K562 (cell line): ENCODE data around the gene MRPS30. TPM values are rescaled to one million over a fixed set of nuclear protein-coding genes. Genes with fewer than 3 reads are reported as not detected.

Experiments
- GABPA ChIP-seq: fragments of 200-800 bp; sonication (Bioruptor generic); conservative IDR thresholded peaks from 2 replicates; pipeline ENCODE4 v1.6.1; 2016; ENCODE audit warnings: low read depth, missing genetic modification characterization, missing compliant biosample characterization
- NEUROD1 ChIP-seq: fragments of 150-350 bp; IDR thresholded peaks from 2 replicates; pipeline ENCODE4 v1.6.1; 2014; ENCODE audit warnings: borderline replicate concordance, low read length, low read depth; ENCODE audit not compliant: partially characterized antibody
- NRF1 ChIP-seq, 2 experiments: fragments of 450-650 bp; IDR thresholded peaks in 1 of 2; conservative IDR thresholded peaks in 1 of 2; 2 replicates each; pipeline ENCODE4 v1.6.1; 2014; ENCODE audit warnings: mild to moderate bottlenecking in 2 of 2
- PCBP2 ChIP-seq: fragments of 200-400 bp; formaldehyde crosslinking; IDR thresholded peaks from 2 replicates; pipeline ENCODE4 v1.6.1; 2018; ENCODE audit warnings: low read length, low read depth, mild to moderate bottlenecking, moderate library complexity; ENCODE audit not compliant: poor library complexity, severe bottlenecking
- SETDB1 ChIP-seq: IDR thresholded peaks from one replicate; pipeline ENCODE4 v1.6.1; 2012; ENCODE audit warnings: low read length, control low read depth, inconsistent platforms
- SLC30A9 ChIP-seq: fragments of 250-450 bp; sonication (Bioruptor Pico); IDR thresholded peaks from 2 replicates; pipeline ENCODE4 v1.8.0; 2022; ENCODE audit warnings: mild to moderate bottlenecking, moderate library complexity
- SMAD1 ChIP-seq: fragments of 150-350 bp; IDR thresholded peaks from 2 replicates; pipeline ENCODE4 v1.6.1; 2014; ENCODE audit warnings: low read length, low read depth; ENCODE audit not compliant: partially characterized antibody
- SMC3 ChIP-seq: conservative IDR thresholded peaks from 2 replicates; pipeline ENCODE4 v1.6.1; 2011; ENCODE audit warnings: low read depth, low read length, improper control_type of control experiment; ENCODE audit not compliant: insufficient read depth
- THRAP3 ChIP-seq: fragments of 450-650 bp; IDR thresholded peaks from 2 replicates; pipeline ENCODE4 v1.6.1; 2016; ENCODE audit warnings: mild to moderate bottlenecking, inconsistent platforms, borderline replicate concordance
- WHSC1 ChIP-seq: IDR thresholded peaks from one replicate; pipeline ENCODE4 v1.6.1; 2012; ENCODE audit warnings: low read length, control low read depth, inconsistent platforms
- YY1 ChIP-seq, 3 experiments: IDR thresholded peaks; 2 replicates each; pipeline ENCODE4 v1.6.1; 2011; ENCODE audit warnings: low read length in 2 of 3, mild to moderate bottlenecking in 2 of 3, moderate library complexity in 2 of 3, borderline replicate concordance in 1 of 3, control low read depth in 1 of 3, low read depth in 1 of 3; ENCODE audit not compliant: insufficient read depth in 3 of 3, insufficient replicate concordance in 2 of 3, control insufficient read depth in 1 of 3, insufficient read length in 1 of 3; ENCODE audit errors: extremely low read depth in 1 of 3
- ZNF146 ChIP-seq: IDR thresholded peaks from one replicate; pipeline ENCODE4 v1.6.1; 2018; ENCODE audit warnings: missing compliant biosample characterization; ENCODE audit not compliant: unreplicated experiment
- ZNF197 ChIP-seq: fragments of 200-800 bp; sonication (Bioruptor generic); IDR thresholded peaks from 2 replicates; pipeline ENCODE4 v1.6.1; 2016; ENCODE audit warnings: low read depth, missing genetic modification characterization, missing compliant biosample characterization
- ZNF24 ChIP-seq: fragments of 450-650 bp; IDR thresholded peaks from 2 replicates; pipeline ENCODE4 v1.6.1; 2016
- ZNF431 ChIP-seq: sonication (generic); formaldehyde crosslinking; IDR thresholded peaks from 2 replicates; pipeline ENCODE4 v1.8.0; 2022; ENCODE audit warnings: mild to moderate bottlenecking, missing genetic modification reagents
- ZSCAN32 ChIP-seq: fragments of 450-650 bp; formaldehyde crosslinking; IDR thresholded peaks from 2 replicates; pipeline ENCODE4 v1.4.0; 2020; ENCODE audit warnings: mild to moderate bottlenecking, moderate library complexity
- polyA plus RNA-seq, 8 experiments: library from polyadenylated mRNA; depleted of rRNA in 4 of 8; stranded (reverse) in 5 of 8; unstranded in 3 of 8; fragments of >200 nt; fragmentation: Nextera tagmentation in 2 of 8; fragmentation: Illumina TruSeq in 1 of 8; extraction: Ambion mirVana in 2 of 8; extraction: Trizol in 1 of 8; gene quantifications; 2 replicates each; pipeline versions ENCODE4 v1.2.1 to v1.2.3, GENCODE V29; 2011 to 2014; ENCODE audit warnings: inconsistent platforms in 1 of 8, missing spikeins in 1 of 8
- total RNA-seq, 7 experiments: library from RNA; depleted of rRNA in 6 of 7; stranded (reverse); fragments of >200 nt in 6 of 7; fragmentation: Illumina TruSeq in 2 of 7; extraction: Trizol in 2 of 7; gene quantifications; 2 replicates each; pipeline versions ENCODE4 v1.2.1 to v1.2.3, GENCODE V29; 2011 to 2021; ENCODE audit warnings: low replicate concordance in 1 of 7
- TF ChIP-seq, protein P1 (sequence below): fragments of 450-650 bp; IDR thresholded peaks from one replicate; pipeline ENCODE4 v1.6.1; 2018; ENCODE audit warnings: mild to moderate bottlenecking, moderate library complexity; ENCODE audit not compliant: partially characterized antibody
- TF ChIP-seq, protein P2 (sequence below): fragments of 250-450 bp; sonication (Bioruptor Pico); IDR thresholded peaks from 2 replicates; pipeline ENCODE4 v1.5.0; 2021
- TF ChIP-seq, protein P3 (sequence below): fragments of 250-450 bp; sonication (Bioruptor Pico); IDR thresholded peaks from 2 replicates; pipeline ENCODE4 v1.8.0; 2021; ENCODE audit warnings: mild to moderate bottlenecking, moderate library complexity
- TF ChIP-seq, protein P4 (sequence below): IDR thresholded peaks from 2 replicates; pipeline ENCODE4 v1.6.1; 2011; ENCODE audit not compliant: insufficient read length; ENCODE audit errors: extremely low read depth
- TF ChIP-seq, protein P5 (sequence below): fragments of 250-450 bp; sonication (Bioruptor Pico); IDR thresholded peaks from 2 replicates; pipeline ENCODE4 v1.4.0; 2020; ENCODE audit warnings: mild to moderate bottlenecking, moderate library complexity

MRPS30 gene
- total and polyA plus RNA-seq, 9 of the 15 experiments (the other 6 are each of a cell fraction or from before 2014, with no cell fraction given) = 24.3 to 145 (median 114) TPM

DNA sequence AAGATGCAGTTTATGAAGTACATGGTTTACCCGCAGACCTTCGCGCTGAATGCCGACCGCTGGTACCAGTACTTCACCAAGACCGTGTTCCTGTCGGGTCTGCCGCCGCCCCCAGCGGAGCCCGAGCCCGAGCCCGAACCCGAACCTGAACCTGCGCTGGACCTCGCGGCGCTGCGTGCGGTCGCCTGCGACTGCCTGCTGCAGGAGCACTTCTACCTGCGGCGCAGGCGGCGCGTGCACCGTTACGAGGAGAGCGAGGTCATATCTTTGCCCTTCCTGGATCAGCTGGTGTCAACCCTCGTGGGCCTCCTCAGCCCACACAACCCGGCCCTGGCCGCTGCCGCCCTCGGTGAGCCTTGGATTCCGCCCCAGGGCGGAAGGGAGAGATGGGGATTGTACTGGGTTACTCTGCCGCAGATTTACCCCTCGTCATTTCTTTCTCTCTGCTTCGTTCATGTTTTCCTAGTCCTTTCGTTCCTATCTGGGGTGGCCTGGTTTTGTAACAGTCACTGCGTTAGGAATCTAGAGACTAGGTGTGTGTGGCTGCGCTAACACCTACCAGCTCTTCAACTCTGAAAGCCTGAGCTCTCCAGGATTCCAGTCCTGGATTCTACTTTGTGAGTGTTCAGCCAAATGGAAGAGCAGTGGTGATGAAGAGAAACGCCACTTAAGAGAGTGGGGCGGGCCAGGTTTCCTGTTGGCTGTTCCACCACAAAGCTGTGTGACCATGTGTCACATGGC, 638 bp downstream of the MRPS30 start (continued):
- TF ChIP-seq, protein P1, sequence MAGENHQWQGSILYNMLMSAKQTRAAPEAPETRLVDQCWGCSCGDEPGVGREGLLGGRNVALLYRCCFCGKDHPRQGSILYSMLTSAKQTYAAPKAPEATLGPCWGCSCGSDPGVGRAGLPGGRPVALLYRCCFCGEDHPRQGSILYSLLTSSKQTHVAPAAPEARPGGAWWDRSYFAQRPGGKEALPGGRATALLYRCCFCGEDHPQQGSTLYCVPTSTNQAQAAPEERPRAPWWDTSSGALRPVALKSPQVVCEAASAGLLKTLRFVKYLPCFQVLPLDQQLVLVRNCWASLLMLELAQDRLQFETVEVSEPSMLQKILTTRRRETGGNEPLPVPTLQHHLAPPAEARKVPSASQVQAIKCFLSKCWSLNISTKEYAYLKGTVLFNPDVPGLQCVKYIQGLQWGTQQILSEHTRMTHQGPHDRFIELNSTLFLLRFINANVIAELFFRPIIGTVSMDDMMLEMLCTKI = no peak
- TF ChIP-seq NRF1 (conservative IDR thresholded peaks at IDR 0.05 in 1 of 2, IDR thresholded peaks at IDR 0.05 in 1 of 2) (peak; percentile 64 to 67), ZNF431 (CRISPR knock-in tag) (no peak), NEUROD1 (no peak), SMC3 (no peak), SLC30A9 (no peak), ZNF197 (CRISPR knock-in tag) (no peak), THRAP3 (no peak), ZNF146 (CRISPR knock-in tag) (no peak), GABPA (no peak), SETDB1 (no peak), SMAD1 (peak; percentile 1), YY1 (IDR thresholded peaks at IDR 0.05; ENCODE audit: borderline replicate concordance in 1 of 3, control insufficient read depth in 1 of 3, extremely low read depth in 1 of 3, insufficient read depth in 3 of 3, insufficient read length in 1 of 3, insufficient replicate concordance in 2 of 3, low read depth in 1 of 3, low read length in 2 of 3) (no peak), PCBP2 (no peak), ZNF24 (0 out of 2 replicates have a peak, but pooled peaks have one; percentile 19), WHSC1 (no peak), ZSCAN32 (CRISPR knock-in tag) (no peak)
- TF ChIP-seq, protein P2, sequence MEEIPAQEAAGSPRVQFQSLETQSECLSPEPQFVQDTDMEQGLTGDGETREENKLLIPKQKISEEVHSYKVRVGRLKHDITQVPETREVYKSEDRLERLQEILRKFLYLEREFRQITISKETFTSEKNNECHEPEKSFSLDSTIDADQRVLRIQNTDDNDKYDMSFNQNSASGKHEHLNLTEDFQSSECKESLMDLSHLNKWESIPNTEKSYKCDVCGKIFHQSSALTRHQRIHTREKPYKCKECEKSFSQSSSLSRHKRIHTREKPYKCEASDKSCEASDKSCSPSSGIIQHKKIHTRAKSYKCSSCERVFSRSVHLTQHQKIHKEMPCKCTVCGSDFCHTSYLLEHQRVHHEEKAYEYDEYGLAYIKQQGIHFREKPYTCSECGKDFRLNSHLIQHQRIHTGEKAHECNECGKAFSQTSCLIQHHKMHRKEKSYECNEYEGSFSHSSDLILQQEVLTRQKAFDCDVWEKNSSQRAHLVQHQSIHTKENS (CRISPR knock-in tag) = no peak
- TF ChIP-seq, protein P3, sequence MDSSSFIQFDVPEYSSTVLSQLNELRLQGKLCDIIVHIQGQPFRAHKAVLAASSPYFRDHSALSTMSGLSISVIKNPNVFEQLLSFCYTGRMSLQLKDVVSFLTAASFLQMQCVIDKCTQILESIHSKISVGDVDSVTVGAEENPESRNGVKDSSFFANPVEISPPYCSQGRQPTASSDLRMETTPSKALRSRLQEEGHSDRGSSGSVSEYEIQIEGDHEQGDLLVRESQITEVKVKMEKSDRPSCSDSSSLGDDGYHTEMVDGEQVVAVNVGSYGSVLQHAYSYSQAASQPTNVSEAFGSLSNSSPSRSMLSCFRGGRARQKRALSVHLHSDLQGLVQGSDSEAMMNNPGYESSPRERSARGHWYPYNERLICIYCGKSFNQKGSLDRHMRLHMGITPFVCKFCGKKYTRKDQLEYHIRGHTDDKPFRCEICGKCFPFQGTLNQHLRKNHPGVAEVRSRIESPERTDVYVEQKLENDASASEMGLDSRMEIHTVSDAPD = no peak
- TF ChIP-seq, protein P4, sequence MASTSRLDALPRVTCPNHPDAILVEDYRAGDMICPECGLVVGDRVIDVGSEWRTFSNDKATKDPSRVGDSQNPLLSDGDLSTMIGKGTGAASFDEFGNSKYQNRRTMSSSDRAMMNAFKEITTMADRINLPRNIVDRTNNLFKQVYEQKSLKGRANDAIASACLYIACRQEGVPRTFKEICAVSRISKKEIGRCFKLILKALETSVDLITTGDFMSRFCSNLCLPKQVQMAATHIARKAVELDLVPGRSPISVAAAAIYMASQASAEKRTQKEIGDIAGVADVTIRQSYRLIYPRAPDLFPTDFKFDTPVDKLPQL = no peak
- TF ChIP-seq, protein P5, sequence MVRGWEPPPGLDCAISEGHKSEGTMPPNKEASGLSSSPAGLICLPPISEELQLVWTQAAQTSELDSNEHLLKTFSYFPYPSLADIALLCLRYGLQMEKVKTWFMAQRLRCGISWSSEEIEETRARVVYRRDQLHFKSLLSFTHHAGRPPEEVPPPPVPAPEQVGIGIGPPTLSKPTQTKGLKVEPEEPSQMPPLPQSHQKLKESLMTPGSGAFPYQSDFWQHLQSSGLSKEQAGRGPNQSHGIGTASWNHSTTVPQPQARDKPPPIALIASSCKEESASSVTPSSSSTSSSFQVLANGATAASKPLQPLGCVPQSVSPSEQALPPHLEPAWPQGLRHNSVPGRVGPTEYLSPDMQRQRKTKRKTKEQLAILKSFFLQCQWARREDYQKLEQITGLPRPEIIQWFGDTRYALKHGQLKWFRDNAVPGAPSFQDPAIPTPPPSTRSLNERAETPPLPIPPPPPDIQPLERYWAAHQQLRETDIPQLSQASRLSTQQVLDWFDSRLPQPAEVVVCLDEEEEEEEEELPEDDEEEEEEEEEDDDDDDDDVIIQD (CRISPR knock-in tag) = no peak
